ENCODE measurements around the gene EXOC1.
"Not testable (repeated sequence)": the region's sequence is repeated elsewhere in the genome, so short reads cannot be mapped to it uniquely, and the experiment has no call there.

Gene EXOC1

GRCh38 chr4:55842312-55842711 is 11.1 kb upstream of the EXOC1 start:
- not testable (repeated sequence) for DNase-seq (ENCODE audit: extremely low spot score, insufficient read length, low read depth); FAIRE-seq

- FAIRE-seq (no peak), DNase-seq (ENCODE audit: extremely low spot score, insufficient read length, low read depth) (no peak)
These were observed 3.7 kb upstream of the EXOC1 start for GRCh38 chr4:55849724-55850123.

GRCh38 chr4:55851885-55852284 is 1.6 kb upstream of the EXOC1 start:
- FAIRE-seq (no peak), DNase-seq (ENCODE audit: extremely low spot score, insufficient read length, low read depth) (no peak)

- FAIRE-seq (no peak), DNase-seq (ENCODE audit: extremely low spot score, insufficient read length, low read depth) (no peak)
These were observed 681 bp downstream of the EXOC1 start for GRCh38 chr4:55854129-55854528.

- DNase-seq (ENCODE audit: extremely low spot score, insufficient read length, low read depth) (no peak), FAIRE-seq (no peak)
These were observed 4.1 kb downstream of the EXOC1 start for GRCh38 chr4:55857586-55857985.

GRCh38 chr4:55859711-55860110 is 6.3 kb downstream of the EXOC1 start:
- DNase-seq (ENCODE audit: extremely low spot score, insufficient read length, low read depth) (no peak), FAIRE-seq (no peak)

- no peak for DNase-seq (ENCODE audit: extremely low spot score, insufficient read length, low read depth)
- FAIRE-seq = no peak
These were observed 11.3 kb downstream of the EXOC1 start for GRCh38 chr4:55864577-55865223.

- FAIRE-seq = no peak
These were observed 11.9 kb downstream of the EXOC1 start for GRCh38 chr4:55865228-55865806.

GRCh38 chr4:55866290-55866907 is 13.0 kb downstream of the EXOC1 start:
- FAIRE-seq (no peak), DNase-seq (ENCODE audit: extremely low spot score, insufficient read length, low read depth) (no peak)

More at GRCh38 chr4:55865228-55865806, 11.9 kb downstream of the EXOC1 start:
- DNase-seq (ENCODE audit: extremely low spot score, insufficient read length, low read depth) = no peak

GRCh38 chr4:55866973-55867574 is 13.6 kb downstream of the EXOC1 start:
- peak; percentile 83 for FAIRE-seq
- DNase-seq (ENCODE audit: extremely low spot score, insufficient read length, low read depth) = peak; percentile 8

GRCh38 chr4:55868581-55869090 is 15.2 kb downstream of the EXOC1 start:
- no peak for DNase-seq (ENCODE audit: extremely low spot score, insufficient read length, low read depth)
- FAIRE-seq = no peak

- FAIRE-seq = no peak
- no peak for DNase-seq (ENCODE audit: extremely low spot score, insufficient read length, low read depth)
These were observed 17.9 kb downstream of the EXOC1 start for GRCh38 chr4:55871299-55871800.

- no peak for DNase-seq (ENCODE audit: extremely low spot score, insufficient read length, low read depth)
These were observed 21.4 kb downstream of the EXOC1 start for GRCh38 chr4:55874831-55875230.

GRCh38 chr4:55876387-55876786 is 22.9 kb downstream of the EXOC1 start:
- FAIRE-seq = no peak
- DNase-seq (ENCODE audit: extremely low spot score, insufficient read length, low read depth) = no peak

More at GRCh38 chr4:55874831-55875230, 21.4 kb downstream of the EXOC1 start:
- FAIRE-seq = no peak

- no peak for DNase-seq (ENCODE audit: extremely low spot score, insufficient read length, low read depth)
- no peak for FAIRE-seq
These were observed 25.8 kb downstream of the EXOC1 start for GRCh38 chr4:55879224-55879623.

GRCh38 chr4:55880652-55881280 is 27.3 kb downstream of the EXOC1 start:
- no peak for DNase-seq (ENCODE audit: extremely low spot score, insufficient read length, low read depth)

GRCh38 chr4:55884093-55884850 is 30.8 kb downstream of the EXOC1 start:
- DNase-seq (ENCODE audit: extremely low spot score, insufficient read length, low read depth) = no peak
- peak; percentile 35 for FAIRE-seq

More at GRCh38 chr4:55880652-55881280, 27.3 kb downstream of the EXOC1 start:
- FAIRE-seq = no peak

GRCh38 chr4:55884851-55885219 is 31.4 kb downstream of the EXOC1 start:
- no peak for DNase-seq (ENCODE audit: extremely low spot score, insufficient read length, low read depth)
- peak; percentile 15 for FAIRE-seq

GRCh38 chr4:55887594-55887993 is 34.1 kb downstream of the EXOC1 start:
- FAIRE-seq (no peak), DNase-seq (ENCODE audit: extremely low spot score, insufficient read length, low read depth) (no peak)

All from GM18507 (cell line).